ENCODE data around the gene SPDEF.

- no peak for TF ChIP-seq CTCF (conservative IDR thresholded peaks at IDR 0.05)
- no peak for TF ChIP-seq EZH2 (IDR thresholded peaks at IDR 0.05; ENCODE audit: low read depth)
Observed at GRCh38 chr6:34600796-34601195, 44.7 kb upstream of the SPDEF start.
